Parathyroid adenoma (tissue), 2 donors: Measurements from ENCODE around the gene EPHB1.

Experiments used
- H2AFZ ChIP-seq: fragments of 300-600 bp; sonication (generic); one replicate; pipeline ENCODE4 v1.7.0; 2017; ENCODE audit warnings: antibody characterized with exemption, mild to moderate bottlenecking
- H3K27ac ChIP-seq: fragments of 300-600 bp; sonication (generic); one replicate; pipeline ENCODE4 v1.7.0; 2017
- H3K27me3 ChIP-seq: fragments of 300-600 bp; sonication (generic); one replicate; pipeline ENCODE4 v1.7.0; 2017; ENCODE audit warnings: low read length; ENCODE audit not compliant: control insufficient read depth, insufficient read depth
- H3K36me3 ChIP-seq: fragments of 300-600 bp; sonication (generic); one replicate; pipeline ENCODE4 v1.7.0; 2017; ENCODE audit warnings: low read length; ENCODE audit not compliant: control insufficient read depth, insufficient read depth
- H3K4me1 ChIP-seq: fragments of 300-600 bp; sonication (generic); one replicate; pipeline ENCODE4 v1.7.0; 2017; ENCODE audit warnings: control low read depth
- H3K4me2 ChIP-seq: fragments of 300-600 bp; sonication (generic); one replicate; pipeline ENCODE4 v1.7.0; 2017; ENCODE audit warnings: low read length
- H3K4me3 ChIP-seq: fragments of 300-600 bp; sonication (generic); one replicate; pipeline ENCODE4 v1.7.0; 2017; ENCODE audit warnings: low read depth, low read length
- H3K79me2 ChIP-seq: fragments of 300-600 bp; sonication (generic); one replicate; pipeline ENCODE4 v1.7.0; 2017; ENCODE audit warnings: control low read depth
- H3K9ac ChIP-seq: fragments of 300-600 bp; sonication (generic); one replicate; pipeline ENCODE4 v1.7.0; 2017; ENCODE audit warnings: mild to moderate bottlenecking
- H3K9me3 ChIP-seq: fragments of 300-600 bp; sonication (generic); one replicate; pipeline ENCODE4 v1.7.0; 2017; ENCODE audit warnings: low read length; ENCODE audit not compliant: control insufficient read depth
- CTCF ChIP-seq: fragments of 300-600 bp; sonication (generic); IDR thresholded peaks from one replicate; pipeline ENCODE4 v1.7.0; 2017; ENCODE audit warnings: antibody characterized with exemption, mild to moderate bottlenecking
- donor health status: primary hyperparathyroidism.

EPHB1 gene

GRCh38 chr3:135076341-135076740, 281.3 kb downstream of the EPHB1 start:
- Histone ChIP-seq H3K27me3 (no peaks in the 10 kb centered on the region), H3K4me2 (no peak overlapping the region), H3K27ac (no peak overlapping the region), H3K36me3 (no peaks in the 10 kb centered on the region), H3K4me3 (no peak overlapping the region), H3K4me1 (no peaks in the 10 kb centered on the region), H2AFZ (no peak overlapping the region), H3K9ac (no peak overlapping the region), H3K9me3 (no peaks in the 10 kb centered on the region), H3K79me2 (no peaks in the 10 kb centered on the region)
- no peak for TF ChIP-seq CTCF

GRCh38 chr3:135077186-135077585, 282.1 kb downstream of the EPHB1 start:
- H3K27ac ChIP-seq: no peak overlapping the region
- no peak overlapping the region for H3K9ac ChIP-seq
- no peaks in the 10 kb centered on the region for H3K9me3 ChIP-seq
- no peak overlapping the region for H2AFZ ChIP-seq
- no peaks in the 10 kb centered on the region for H3K79me2 ChIP-seq
- H3K4me3 ChIP-seq: no peak overlapping the region
- H3K4me1 ChIP-seq: no peaks in the 10 kb centered on the region
- H3K36me3 ChIP-seq: no peaks in the 10 kb centered on the region
- no peak overlapping the region for H3K4me2 ChIP-seq
- no peak for TF ChIP-seq CTCF
- no peaks in the 10 kb centered on the region for H3K27me3 ChIP-seq

GRCh38 chr3:135078283-135078682, 283.2 kb downstream of the EPHB1 start:
- TF ChIP-seq CTCF: no peak
- no peaks in the 10 kb centered on the region for H3K36me3 ChIP-seq
- H3K4me2 ChIP-seq: no peak overlapping the region
- H3K4me3 ChIP-seq: no peak overlapping the region
- H3K27me3 ChIP-seq: no peaks in the 10 kb centered on the region
- no peaks in the 10 kb centered on the region for H3K9me3 ChIP-seq
- no peaks in the 10 kb centered on the region for H3K79me2 ChIP-seq
- H2AFZ ChIP-seq: no peak overlapping the region
- H3K4me1 ChIP-seq: no peaks in the 10 kb centered on the region
- no peak overlapping the region for H3K9ac ChIP-seq
- H3K27ac ChIP-seq: no peak overlapping the region

GRCh38 chr3:135079095-135079494, 284.0 kb downstream of the EPHB1 start:
- H3K27me3 ChIP-seq: no peaks in the 10 kb centered on the region
- H3K36me3 ChIP-seq: no peaks in the 10 kb centered on the region
- H3K27ac ChIP-seq: no peak overlapping the region

More at GRCh38 chr3:135079095-135079494, 284.0 kb downstream of the EPHB1 start:
- Histone ChIP-seq H2AFZ (no peak overlapping the region), H3K4me1 (peaks cover under 1% of the 10 kb centered on the region), H3K79me2 (no peaks in the 10 kb centered on the region), H3K4me3 (no peak overlapping the region), H3K9ac (no peak overlapping the region), H3K9me3 (no peaks in the 10 kb centered on the region), H3K4me2 (no peak overlapping the region)
- TF ChIP-seq CTCF: no peak
